ENCODE results near the gene NVL. TPM values are rescaled to one million over a fixed set of nuclear protein-coding genes. Genes with fewer than 3 reads are reported as not detected.
A peak's percentile ranks its signal among the peaks of the same experiment; 100 is the strongest.

NVL gene
- total RNA-seq, 1 experiment from 2014 or later: 28.1 TPM

DNA sequence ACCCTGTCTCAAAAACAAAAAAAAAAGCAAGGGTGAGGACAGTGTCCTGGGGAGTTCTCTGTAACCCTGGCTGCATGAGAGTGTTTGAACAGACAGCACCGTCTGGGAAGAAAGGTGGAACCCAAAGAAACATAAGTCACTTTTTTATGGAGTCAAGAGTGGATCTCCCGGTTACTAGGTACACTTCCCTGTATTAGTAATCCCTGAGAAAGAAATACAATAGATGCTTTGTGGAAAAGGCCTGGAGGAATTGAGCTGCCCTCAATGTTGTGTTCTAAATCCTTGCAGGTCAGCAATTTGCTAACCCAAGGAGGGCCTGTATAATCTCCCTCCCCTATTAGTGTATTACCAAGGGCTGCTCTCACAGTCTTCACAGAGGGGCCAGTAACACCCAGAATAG is 130.3 kb downstream of the NVL start:
- no peak overlapping the region for H3K4me3 ChIP-seq
- H3K36me3 ChIP-seq: no peaks in the 10 kb centered on the region
- no peak overlapping the region for H3K27ac ChIP-seq
- DNase-seq (ENCODE audit: low read depth in 1 of 2, low spot score in 2 of 2): no peak
- H3K9me3 ChIP-seq (replicated peaks): no peaks in the 10 kb centered on the region
- no peaks in the 10 kb centered on the region for H3K27me3 ChIP-seq (replicated peaks)
- peaks cover 10% of the 10 kb centered on the region; the same call in 1 of the 2 replicates for H3K4me1 ChIP-seq (replicated peaks)

GRCh38 chr1:224198572-224198971 is 131.4 kb downstream of the NVL start:
- DNase-seq (ENCODE audit: low read depth in 1 of 2, low spot score in 2 of 2): no peak
- Histone ChIP-seq H3K4me1 (replicated peaks) (peaks cover 5% of the 10 kb centered on the region; the same call in 1 of the 2 replicates), H3K27ac (no peak overlapping the region), H3K36me3 (peaks cover 7% of the 10 kb centered on the region), H3K4me3 (no peak overlapping the region), H3K9me3 (replicated peaks) (no peaks in the 10 kb centered on the region), H3K27me3 (replicated peaks) (no peaks in the 10 kb centered on the region)

DNA sequence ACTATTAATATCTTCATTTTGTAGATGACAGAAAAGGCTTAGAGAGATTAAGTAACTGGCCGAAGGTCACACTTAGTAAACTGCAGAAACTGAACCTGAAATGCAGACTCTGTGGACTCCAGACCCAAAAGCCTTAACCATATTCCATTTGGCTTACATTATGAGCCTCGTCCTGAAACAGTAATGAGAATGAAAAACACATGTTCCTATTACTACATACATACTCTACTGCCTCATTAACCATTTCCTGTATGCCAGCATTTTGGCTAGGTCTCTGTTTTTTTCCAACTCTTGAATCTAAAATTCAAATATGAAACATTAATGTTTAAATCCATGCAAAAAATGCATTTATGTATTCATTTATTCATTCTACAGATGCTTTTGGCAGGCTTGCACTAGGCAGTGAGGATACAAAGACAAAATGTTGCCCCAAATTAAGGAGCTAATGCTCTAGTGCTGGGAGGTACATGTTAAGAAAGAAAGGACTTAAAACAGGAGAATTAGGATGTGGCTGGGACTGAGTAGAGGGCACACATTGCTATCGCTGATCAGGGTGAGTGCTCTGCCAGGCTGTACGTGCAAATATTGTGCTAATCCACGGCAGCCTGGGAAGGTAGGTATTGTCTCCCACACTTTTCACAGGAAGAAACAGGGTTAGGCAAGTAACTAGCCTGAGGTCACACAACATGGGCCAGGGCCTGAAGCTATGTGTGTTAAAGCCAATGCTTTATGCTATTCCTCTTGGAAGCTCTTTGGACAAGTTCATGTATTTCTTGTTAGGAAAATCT is 133.0 kb downstream of the NVL start:
- no peaks in the 10 kb centered on the region for H3K27me3 ChIP-seq (replicated peaks)
- DNase-seq (ENCODE audit: low read depth in 1 of 2, low spot score in 2 of 2): no peak
- peaks cover 21% of the 10 kb centered on the region for H3K36me3 ChIP-seq
- no peak overlapping the region for H3K27ac ChIP-seq
- H3K4me3 ChIP-seq: no peak overlapping the region
- H3K4me1 ChIP-seq (replicated peaks): no peaks in the 10 kb centered on the region
- H3K9me3 ChIP-seq (replicated peaks): no peaks in the 10 kb centered on the region

DNA sequence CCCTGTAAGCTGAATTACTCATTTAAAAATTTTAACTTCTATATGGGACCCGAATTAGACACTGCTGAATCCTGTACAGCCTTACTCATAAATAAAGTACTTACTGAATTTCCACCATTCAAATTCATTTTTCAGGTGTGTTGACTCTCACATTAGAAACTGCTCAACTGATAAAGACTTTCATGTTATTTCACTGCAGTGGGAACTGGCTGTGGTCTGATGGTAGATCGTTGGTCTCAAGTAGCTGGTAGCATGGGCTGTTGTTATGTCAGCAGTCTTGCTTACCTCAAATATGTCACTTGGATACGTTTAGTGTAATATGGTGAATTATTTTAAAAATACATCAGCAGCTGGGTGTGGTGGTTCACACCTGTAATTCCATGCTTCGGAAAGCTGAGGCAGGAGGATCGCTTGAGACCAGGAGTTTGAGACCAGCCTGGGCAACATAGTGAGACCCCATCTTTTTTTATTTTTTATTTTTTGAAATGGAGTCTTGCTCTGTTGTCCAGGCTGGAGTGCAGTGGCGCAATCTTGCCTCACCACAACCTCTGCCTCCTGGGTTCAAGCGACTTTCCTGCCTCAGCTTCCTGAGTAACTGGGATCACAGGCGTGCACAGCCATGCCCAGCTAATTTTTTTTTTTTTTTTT is 136.5 kb downstream of the NVL start:
- no peaks in the 10 kb centered on the region for H3K27me3 ChIP-seq (replicated peaks)
- no peaks in the 10 kb centered on the region for H3K4me1 ChIP-seq (replicated peaks)
- peaks cover 44% of the 10 kb centered on the region for H3K36me3 ChIP-seq
- H3K27ac ChIP-seq: no peak overlapping the region
- no peaks in the 10 kb centered on the region for H3K9me3 ChIP-seq (replicated peaks)
- no peak overlapping the region for H3K4me3 ChIP-seq
- no peak for DNase-seq (ENCODE audit: low read depth in 1 of 2, low spot score in 2 of 2)

GRCh38 chr1:224192082-224192788 is 137.7 kb downstream of the NVL start:
- no peaks in the 10 kb centered on the region for H3K9me3 ChIP-seq (replicated peaks)
- no peak overlapping the region for H3K4me3 ChIP-seq
- no peaks in the 10 kb centered on the region for H3K4me1 ChIP-seq (replicated peaks)
- DNase-seq (ENCODE audit: low read depth in 1 of 2, low spot score in 2 of 2): no peak
- no peak overlapping the region for H3K27ac ChIP-seq
- peaks cover 51% of the 10 kb centered on the region for H3K36me3 ChIP-seq
- no peaks in the 10 kb centered on the region for H3K27me3 ChIP-seq (replicated peaks)

DNA sequence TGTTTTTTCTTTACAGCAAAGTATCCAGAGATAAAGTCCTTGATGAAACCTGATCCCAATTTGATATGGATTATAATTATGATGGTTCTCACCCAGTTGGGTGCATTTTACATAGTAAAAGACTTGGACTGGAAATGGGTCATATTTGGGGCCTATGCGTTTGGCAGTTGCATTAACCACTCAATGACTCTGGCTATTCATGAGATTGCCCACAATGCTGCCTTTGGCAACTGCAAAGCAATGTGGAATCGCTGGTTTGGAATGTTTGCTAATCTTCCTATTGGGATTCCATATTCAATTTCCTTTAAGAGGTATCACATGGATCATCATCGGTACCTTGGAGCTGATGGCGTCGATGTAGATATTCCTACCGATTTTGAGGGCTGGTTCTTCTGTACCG is 140.4 kb downstream of the NVL start:
- DNase-seq (ENCODE audit: low read depth in 1 of 2, low spot score in 2 of 2): no peak
- H3K36me3 ChIP-seq: peaks cover 73% of the 10 kb centered on the region
- peaks cover 7% of the 10 kb centered on the region for H3K4me1 ChIP-seq (replicated peaks)
- H3K27ac ChIP-seq: no peak overlapping the region
- H3K27me3 ChIP-seq (replicated peaks): no peaks in the 10 kb centered on the region
- H3K9me3 ChIP-seq (replicated peaks): no peaks in the 10 kb centered on the region
- no peak overlapping the region for H3K4me3 ChIP-seq

GRCh38 chr1:224188286-224188685 is 141.7 kb downstream of the NVL start:
- DNase-seq (ENCODE audit: low read depth in 1 of 2, low spot score in 2 of 2): no peak
- H3K36me3 ChIP-seq: peaks cover 76% of the 10 kb centered on the region
- H3K4me3 ChIP-seq: no peak overlapping the region
- no peak overlapping the region for H3K27ac ChIP-seq
- peaks cover 13% of the 10 kb centered on the region for H3K4me1 ChIP-seq (replicated peaks)
- peaks cover 1% of the 10 kb centered on the region; the same call in 1 of the 2 replicates for H3K9me3 ChIP-seq (replicated peaks)
- H3K27me3 ChIP-seq (replicated peaks): no peaks in the 10 kb centered on the region

DNA sequence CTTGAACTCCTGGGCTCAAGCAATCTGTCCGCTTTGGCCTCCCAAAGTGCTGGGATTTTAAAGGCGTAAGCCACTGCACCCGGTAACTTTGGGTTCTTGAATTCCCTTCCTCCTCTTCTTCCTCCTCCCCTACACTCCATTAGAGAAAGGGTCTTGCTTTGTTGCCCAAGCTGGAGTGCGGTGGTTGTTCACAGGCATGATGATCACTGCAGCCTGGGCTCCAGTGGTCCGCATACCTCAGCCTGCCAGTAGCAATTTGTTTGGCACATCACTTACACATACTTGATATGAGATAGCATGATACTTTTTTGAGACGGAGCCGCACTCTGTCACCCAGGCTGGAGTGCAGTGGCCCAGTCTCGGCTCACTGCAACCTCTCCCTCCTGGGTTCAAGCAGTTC is 144.8 kb downstream of the NVL start:
- H3K27ac ChIP-seq: no peak overlapping the region
- peaks cover 3% of the 10 kb centered on the region; the same call in 1 of the 2 replicates for H3K9me3 ChIP-seq (replicated peaks)
- H3K4me3 ChIP-seq: no peak overlapping the region
- H3K36me3 ChIP-seq: peaks cover 57% of the 10 kb centered on the region
- no peaks in the 10 kb centered on the region for H3K27me3 ChIP-seq (replicated peaks)
- no peak for DNase-seq (ENCODE audit: low read depth in 1 of 2, low spot score in 2 of 2)
- H3K4me1 ChIP-seq (replicated peaks): peaks cover 21% of the 10 kb centered on the region

DNA sequence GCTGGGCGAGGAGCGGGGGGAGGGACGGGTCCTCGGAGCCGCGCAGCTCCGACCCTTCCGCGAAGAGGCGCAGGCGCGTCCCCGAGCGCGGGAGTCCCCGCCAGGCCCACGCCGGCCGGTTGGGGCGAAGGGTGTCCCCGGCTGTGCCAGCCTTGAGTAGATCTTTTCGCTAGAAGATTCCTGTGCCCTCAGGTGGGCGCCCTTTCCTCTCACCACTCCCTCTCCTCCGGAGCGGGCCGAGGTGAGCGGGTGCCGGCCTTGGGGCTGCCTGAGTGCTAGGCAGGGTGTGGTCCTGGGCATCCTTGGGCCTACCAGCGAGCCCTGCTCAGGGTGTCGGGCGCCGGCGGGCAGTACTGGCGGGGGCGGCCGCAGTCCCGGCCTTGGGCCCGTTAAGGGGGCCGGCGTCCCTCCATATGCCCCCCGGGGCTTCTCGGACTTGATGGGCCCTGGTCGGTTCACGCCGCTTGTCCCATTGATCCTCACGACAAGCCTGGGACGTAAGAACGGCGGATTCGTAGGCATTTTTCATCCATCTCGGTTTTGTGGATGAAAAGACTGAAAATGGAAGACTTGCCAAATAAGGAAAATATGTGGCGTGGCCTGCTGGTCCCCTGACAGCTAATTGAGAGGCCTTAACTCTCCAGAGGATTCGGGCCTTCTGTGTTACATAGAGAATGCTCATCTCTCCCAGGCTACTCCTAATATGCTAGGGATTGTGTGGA is 146.2 kb downstream of the NVL start:
- H3K27me3 ChIP-seq (replicated peaks): no peaks in the 10 kb centered on the region
- peak; percentile 66 to 83 for DNase-seq (ENCODE audit: low read depth in 1 of 2, low spot score in 2 of 2)
- peak overlapping the region; percentile 100 for H3K4me3 ChIP-seq
- peaks cover 3% of the 10 kb centered on the region; the same call in 1 of the 2 replicates for H3K9me3 ChIP-seq (replicated peaks)
- peaks cover 21% of the 10 kb centered on the region for H3K4me1 ChIP-seq (replicated peaks)
- H3K36me3 ChIP-seq: peaks cover 47% of the 10 kb centered on the region
- H3K27ac ChIP-seq: peak overlapping the region; percentile 69

GRCh38 chr1:224182866-224183590 is 146.9 kb downstream of the NVL start, which contains the start of gene DEGS1:
DEGS1 (plus strand) TSS chr1:224183240; CDS start chr1:224183337, 97 bp downstream.
- Histone ChIP-seq H3K4me3 (peak within 1 kb of the TSS; percentile 100), H3K27ac (peak within 1 kb of the TSS; percentile 69), H3K9me3 (replicated peaks) (peaks cover 3% of the 10 kb centered on the region; the same call in 1 of the 2 replicates), H3K27me3 (replicated peaks) (no peaks in the 10 kb centered on the region), H3K36me3 (peaks cover 43% of the 10 kb centered on the region), H3K4me1 (replicated peaks) (peaks cover 21% of the 10 kb centered on the region)
- peak; percentile 84 to 92 for DNase-seq (ENCODE audit: low read depth in 1 of 2, low spot score in 2 of 2)

GRCh38 chr1:224182057-224182865 is 147.7 kb downstream of the NVL start:
- H3K27ac ChIP-seq: peak overlapping the region; percentile 69
- H3K9me3 ChIP-seq (replicated peaks): peaks cover 3% of the 10 kb centered on the region; the same call in 1 of the 2 replicates
- H3K27me3 ChIP-seq (replicated peaks): no peaks in the 10 kb centered on the region
- peaks cover 21% of the 10 kb centered on the region for H3K4me1 ChIP-seq (replicated peaks)
- H3K4me3 ChIP-seq: peak overlapping the region; percentile 100
- peaks cover 39% of the 10 kb centered on the region for H3K36me3 ChIP-seq
- DNase-seq (ENCODE audit: low read depth in 1 of 2, low spot score in 2 of 2): no peak

- Histone ChIP-seq H3K27ac (no peak overlapping the region), H3K36me3 (peaks cover 34% of the 10 kb centered on the region), H3K9me3 (replicated peaks) (peaks cover 3% of the 10 kb centered on the region; the same call in 1 of the 2 replicates), H3K27me3 (replicated peaks) (no peaks in the 10 kb centered on the region), H3K4me3 (no peak overlapping the region), H3K4me1 (replicated peaks) (peaks cover 21% of the 10 kb centered on the region)
- no peak for DNase-seq (ENCODE audit: low read depth in 1 of 2, low spot score in 2 of 2)
Measured at GRCh38 chr1:224181453-224181810, 148.5 kb downstream of the NVL start.
